GM13977 (cell line): Measurements from ENCODE around the gene FHAD1.
"Not testable (repeated sequence)": the region's sequence is repeated elsewhere in the genome, so short reads cannot be mapped to it uniquely, and the experiment has no call there.

Experiments
- DNase-seq: peaks from one replicate; pipeline ENCODE4 v3.0.0; 2012; ENCODE audit warnings: low spot score
- CTCF ChIP-seq: IDR thresholded peaks from 2 replicates; pipeline ENCODE4 v1.5.1; 2012; ENCODE audit warnings: mild to moderate bottlenecking, control low read depth; ENCODE audit not compliant: insufficient read depth; ENCODE audit errors: extremely low read depth, missing control alignments
- in situ Hi-C: fragments of 300-500 bp; cut with MboI; formaldehyde crosslinking; loops from one replicate; pipeline ENCODE4 v1.12.0; 2022; ENCODE audit warnings: low sequenced_read_pairs, low pct_unique_long_range_greater_than_20kb, mixed read lengths, inconsistent platforms; ENCODE audit not compliant: unreplicated experiment

Gene FHAD1

GRCh38 chr1:15430787-15431570 lies 184.0 kb downstream of the FHAD1 start:
- DNase-seq = peak; percentile 89
- in situ Hi-C loops = no loop called here
- TF ChIP-seq CTCF = peak; percentile 92

- no peak for DNase-seq
- no peak for TF ChIP-seq CTCF
- in situ Hi-C loops = no loop called here
These were observed 184.5 kb downstream of the FHAD1 start for GRCh38 chr1:15431571-15431948.

GRCh38 chr1:15432324-15432723 lies 185.3 kb downstream of the FHAD1 start:
- in situ Hi-C loops = no loop called here
- no peak for TF ChIP-seq CTCF
- no peak for DNase-seq

- DNase-seq = no peak
- no peak for TF ChIP-seq CTCF
- in situ Hi-C loops = no loop called here
These were observed 186.4 kb downstream of the FHAD1 start for GRCh38 chr1:15433471-15433870.

GRCh38 chr1:15434739-15435138 lies 187.7 kb downstream of the FHAD1 start:
- DNase-seq = not testable (repeated sequence)
- in situ Hi-C loops = loop anchor here (5.0 kb wide), 1 partner anchor 107 kb away; no protein-coding TSS in a partner anchor

- no peak for DNase-seq
- in situ Hi-C loops = loop anchor here (5.0 kb wide), 1 partner anchor 108 kb away; no protein-coding TSS in a partner anchor
- no peak for TF ChIP-seq CTCF
These were observed 188.4 kb downstream of the FHAD1 start for GRCh38 chr1:15435239-15436077.
